GM19395 (cell line): ENCODE data around the gene VPS25.
"Not testable (repeated sequence)": the region's sequence is repeated elsewhere in the genome, so short reads cannot be mapped to it uniquely, and the experiment has no call there.

Source experiments
- ATAC-seq: cut with Tn5 transposase; IDR thresholded peaks from one replicate; pipeline ENCODE4 v1.9.1; 2021; ENCODE audit warnings: mild to moderate bottlenecking, moderate library complexity; ENCODE audit not compliant: unreplicated experiment

The VPS25 gene

GRCh38 chr17:42773290-42774035 is at the start of gene VPS25:
Gene VPS25 (plus strand): TSS chr17:42773449. CDS start chr17:42773476, 27 bp downstream.
- ATAC-seq, result peak; percentile 76

- ATAC-seq, result no peak
These were observed 49.6 kb upstream of the VPS25 start for GRCh38 chr17:42723636-42724035.

GRCh38 chr17:42725143-42725542 is 48.1 kb upstream of the VPS25 start:
- ATAC-seq, result no peak

- ATAC-seq, result no peak
These were observed 32.5 kb upstream of the VPS25 start for GRCh38 chr17:42740699-42741098.

GRCh38 chr17:42742916-42743315 is 30.3 kb upstream of the VPS25 start:
- ATAC-seq, result not testable (repeated sequence)

- ATAC-seq, result no peak
These were observed 29.5 kb upstream of the VPS25 start for GRCh38 chr17:42743595-42744282.

GRCh38 chr17:42744283-42744805 is 28.9 kb upstream of the VPS25 start:
- peak; percentile 63 for ATAC-seq

- peak; percentile 79 for ATAC-seq
These were observed 28.2 kb upstream of the VPS25 start, which contains the start of gene EZH1 for GRCh38 chr17:42744806-42745617. Gene EZH1 (minus strand): TSS chr17:42745040. CDS start chr17:42728941, 16,099 bp downstream.

- no peak for ATAC-seq
These were observed 24.9 kb upstream of the VPS25 start for GRCh38 chr17:42748202-42748907.

- ATAC-seq, result no peak
These were observed 24.1 kb upstream of the VPS25 start for GRCh38 chr17:42748908-42749798.

GRCh38 chr17:42750739-42751344 is 22.4 kb upstream of the VPS25 start:
- no peak for ATAC-seq

- no peak for ATAC-seq
These were observed 21.6 kb upstream of the VPS25 start for GRCh38 chr17:42751628-42752027.

- ATAC-seq, result no peak
These were observed 18.5 kb upstream of the VPS25 start for GRCh38 chr17:42754782-42755181.

- no peak for ATAC-seq
These were observed 13.1 kb upstream of the VPS25 start for GRCh38 chr17:42759982-42760651.

GRCh38 chr17:42760652-42761581 is 12.3 kb upstream of the VPS25 start, which contains the start of gene RAMP2:
Gene RAMP2 (plus strand): TSS chr17:42761227. CDS start chr17:42761262, 35 bp downstream.
- ATAC-seq, result no peak

GRCh38 chr17:42761638-42762037 is 11.6 kb upstream of the VPS25 start:
- no peak for ATAC-seq

GRCh38 chr17:42766124-42766523 is 7.1 kb upstream of the VPS25 start:
- ATAC-seq, result no peak
